ENCODE measurements around the gene SEC63.
"Not testable (repeated sequence)": the region's sequence is repeated elsewhere in the genome, so short reads cannot be mapped to it uniquely, and the experiment has no call there.

The SEC63 gene

DNA sequence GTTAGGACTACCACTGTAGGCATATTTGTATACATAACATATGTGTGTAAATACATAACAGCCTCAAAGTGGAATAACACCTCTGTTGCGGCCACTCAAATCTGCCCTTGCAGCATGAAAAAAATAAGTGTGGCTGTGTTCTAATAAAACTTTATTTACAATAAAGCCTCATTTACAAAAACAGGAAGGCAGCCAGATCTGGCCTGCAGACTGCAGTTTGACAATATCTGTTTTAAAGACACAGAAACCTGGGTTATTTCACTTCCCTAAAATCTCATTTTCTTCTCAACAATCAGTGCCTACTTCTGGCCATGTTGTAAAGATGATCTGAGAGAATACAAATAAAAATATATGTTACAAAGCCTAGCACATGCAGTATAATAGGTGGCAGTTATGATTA is 80.0 kb downstream of the SEC63 start (continued):
- no peak for TF ChIP-seq BACH2 (CRISPR knock-in tag; IDR thresholded peaks at IDR 0.05; ENCODE audit: borderline replicate concordance)
- TF ChIP-seq CSDC2 (CRISPR knock-in tag; IDR thresholded peaks at IDR 0.05): no peak
- TF ChIP-seq ZC3H10 (CRISPR knock-in tag; IDR thresholded peaks at IDR 0.05): no peak

DNA sequence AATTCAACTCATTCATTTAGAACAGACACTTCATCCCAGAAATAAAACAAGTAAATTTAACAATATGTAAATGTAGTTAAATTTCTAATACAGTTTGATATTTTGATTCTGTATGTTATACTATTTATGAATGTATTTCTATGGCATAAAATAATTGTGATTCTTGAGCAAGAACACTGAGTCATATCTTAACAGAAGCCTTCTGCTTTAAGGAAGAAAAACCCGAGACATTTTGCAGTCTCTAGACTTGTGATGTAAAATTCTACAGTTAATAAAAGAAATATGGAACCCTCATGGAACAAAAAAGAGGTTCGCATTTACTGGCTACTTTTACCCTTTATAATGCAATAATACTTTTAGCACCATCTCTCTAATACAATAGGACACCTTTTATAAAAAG is 86.0 kb downstream of the SEC63 start:
- TF ChIP-seq, protein P1, sequence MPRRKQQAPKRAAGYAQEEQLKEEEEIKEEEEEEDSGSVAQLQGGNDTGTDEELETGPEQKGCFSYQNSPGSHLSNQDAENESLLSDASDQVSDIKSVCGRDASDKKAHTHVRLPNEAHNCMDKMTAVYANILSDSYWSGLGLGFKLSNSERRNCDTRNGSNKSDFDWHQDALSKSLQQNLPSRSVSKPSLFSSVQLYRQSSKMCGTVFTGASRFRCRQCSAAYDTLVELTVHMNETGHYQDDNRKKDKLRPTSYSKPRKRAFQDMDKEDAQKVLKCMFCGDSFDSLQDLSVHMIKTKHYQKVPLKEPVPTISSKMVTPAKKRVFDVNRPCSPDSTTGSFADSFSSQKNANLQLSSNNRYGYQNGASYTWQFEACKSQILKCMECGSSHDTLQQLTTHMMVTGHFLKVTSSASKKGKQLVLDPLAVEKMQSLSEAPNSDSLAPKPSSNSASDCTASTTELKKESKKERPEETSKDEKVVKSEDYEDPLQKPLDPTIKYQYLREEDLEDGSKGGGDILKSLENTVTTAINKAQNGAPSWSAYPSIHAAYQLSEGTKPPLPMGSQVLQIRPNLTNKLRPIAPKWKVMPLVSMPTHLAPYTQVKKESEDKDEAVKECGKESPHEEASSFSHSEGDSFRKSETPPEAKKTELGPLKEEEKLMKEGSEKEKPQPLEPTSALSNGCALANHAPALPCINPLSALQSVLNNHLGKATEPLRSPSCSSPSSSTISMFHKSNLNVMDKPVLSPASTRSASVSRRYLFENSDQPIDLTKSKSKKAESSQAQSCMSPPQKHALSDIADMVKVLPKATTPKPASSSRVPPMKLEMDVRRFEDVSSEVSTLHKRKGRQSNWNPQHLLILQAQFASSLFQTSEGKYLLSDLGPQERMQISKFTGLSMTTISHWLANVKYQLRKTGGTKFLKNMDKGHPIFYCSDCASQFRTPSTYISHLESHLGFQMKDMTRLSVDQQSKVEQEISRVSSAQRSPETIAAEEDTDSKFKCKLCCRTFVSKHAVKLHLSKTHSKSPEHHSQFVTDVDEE (CRISPR knock-in tag; IDR thresholded peaks at IDR 0.05): no peak
- TF ChIP-seq OSR1 (CRISPR knock-in tag; IDR thresholded peaks at IDR 0.05) (no peak), ZNF8 (CRISPR knock-in tag; IDR thresholded peaks at IDR 0.05) (no peak), ZNF70 (CRISPR knock-in tag; IDR thresholded peaks at IDR 0.05) (no peak), ESRRG (CRISPR knock-in tag; IDR thresholded peaks at IDR 0.05) (no peak), ISL1 (CRISPR knock-in tag; IDR thresholded peaks at IDR 0.05) (no peak)
- ATAC-seq: no peak

DNA sequence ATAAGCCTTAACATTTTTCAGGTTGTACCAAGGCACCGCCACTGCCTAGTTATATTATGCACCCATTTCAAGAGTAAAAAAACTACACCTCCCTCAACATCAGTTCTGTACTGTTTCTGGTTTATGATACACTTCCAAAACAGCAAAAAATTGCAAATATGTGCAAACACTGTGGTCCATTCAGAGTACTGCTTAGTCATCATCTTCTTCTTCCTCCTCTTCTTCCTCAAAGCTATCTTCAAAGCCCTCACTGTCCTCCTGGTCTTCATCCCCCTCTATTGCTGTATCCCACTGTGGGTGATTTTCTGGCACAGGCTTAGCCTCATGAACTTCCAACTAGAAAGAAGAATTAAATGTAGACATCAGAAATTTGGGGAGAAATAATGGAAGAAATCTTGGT is 86.5 kb downstream of the SEC63 start:
- not testable (repeated sequence) for ATAC-seq

DNA sequence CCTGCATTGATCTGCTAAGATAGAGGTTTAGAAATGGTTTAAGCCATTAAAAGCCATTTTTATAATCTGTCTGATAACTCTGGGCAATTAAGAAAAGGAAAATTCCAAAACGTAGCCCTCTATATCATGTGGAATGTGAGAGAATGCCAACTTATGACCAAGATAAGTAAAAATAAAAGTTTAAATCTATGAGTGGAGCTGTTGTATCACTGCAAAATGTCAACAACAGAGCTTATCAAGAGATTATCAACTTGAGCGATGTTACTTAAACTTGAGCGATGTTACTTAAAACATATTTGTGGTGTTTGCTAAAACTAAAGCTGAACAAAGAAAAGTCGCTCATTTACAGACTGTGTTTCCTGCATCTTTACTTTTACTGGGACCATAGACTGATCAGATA is 87.0 kb downstream of the SEC63 start:
- TF ChIP-seq ISL1 (CRISPR knock-in tag; IDR thresholded peaks at IDR 0.05) (0 out of 2 replicates have a peak, but pooled peaks have one; percentile 12), OSR1 (CRISPR knock-in tag; IDR thresholded peaks at IDR 0.05) (no peak), SNAI2 (CRISPR knock-in tag; IDR thresholded peaks at IDR 0.05) (no peak), BACH2 (CRISPR knock-in tag; IDR thresholded peaks at IDR 0.05; ENCODE audit: borderline replicate concordance) (no peak), ZNF565 (CRISPR knock-in tag; conservative IDR thresholded peaks at IDR 0.05; ENCODE audit: low read depth) (no peak)
- TF ChIP-seq, protein P2, sequence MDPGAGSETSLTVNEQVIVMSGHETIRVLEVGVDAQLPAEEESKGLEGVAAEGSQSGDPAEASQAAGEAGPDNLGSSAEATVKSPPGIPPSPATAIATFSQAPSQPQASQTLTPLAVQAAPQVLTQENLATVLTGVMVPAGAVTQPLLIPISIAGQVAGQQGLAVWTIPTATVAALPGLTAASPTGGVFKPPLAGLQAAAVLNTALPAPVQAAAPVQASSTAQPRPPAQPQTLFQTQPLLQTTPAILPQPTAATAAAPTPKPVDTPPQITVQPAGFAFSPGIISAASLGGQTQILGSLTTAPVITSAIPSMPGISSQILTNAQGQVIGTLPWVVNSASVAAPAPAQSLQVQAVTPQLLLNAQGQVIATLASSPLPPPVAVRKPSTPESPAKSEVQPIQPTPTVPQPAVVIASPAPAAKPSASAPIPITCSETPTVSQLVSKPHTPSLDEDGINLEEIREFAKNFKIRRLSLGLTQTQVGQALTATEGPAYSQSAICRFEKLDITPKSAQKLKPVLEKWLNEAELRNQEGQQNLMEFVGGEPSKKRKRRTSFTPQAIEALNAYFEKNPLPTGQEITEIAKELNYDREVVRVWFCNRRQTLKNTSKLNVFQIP (CRISPR knock-in tag; IDR thresholded peaks at IDR 0.05; ENCODE audit: borderline replicate concordance, low read depth): no peak
- TF ChIP-seq, protein P3, sequence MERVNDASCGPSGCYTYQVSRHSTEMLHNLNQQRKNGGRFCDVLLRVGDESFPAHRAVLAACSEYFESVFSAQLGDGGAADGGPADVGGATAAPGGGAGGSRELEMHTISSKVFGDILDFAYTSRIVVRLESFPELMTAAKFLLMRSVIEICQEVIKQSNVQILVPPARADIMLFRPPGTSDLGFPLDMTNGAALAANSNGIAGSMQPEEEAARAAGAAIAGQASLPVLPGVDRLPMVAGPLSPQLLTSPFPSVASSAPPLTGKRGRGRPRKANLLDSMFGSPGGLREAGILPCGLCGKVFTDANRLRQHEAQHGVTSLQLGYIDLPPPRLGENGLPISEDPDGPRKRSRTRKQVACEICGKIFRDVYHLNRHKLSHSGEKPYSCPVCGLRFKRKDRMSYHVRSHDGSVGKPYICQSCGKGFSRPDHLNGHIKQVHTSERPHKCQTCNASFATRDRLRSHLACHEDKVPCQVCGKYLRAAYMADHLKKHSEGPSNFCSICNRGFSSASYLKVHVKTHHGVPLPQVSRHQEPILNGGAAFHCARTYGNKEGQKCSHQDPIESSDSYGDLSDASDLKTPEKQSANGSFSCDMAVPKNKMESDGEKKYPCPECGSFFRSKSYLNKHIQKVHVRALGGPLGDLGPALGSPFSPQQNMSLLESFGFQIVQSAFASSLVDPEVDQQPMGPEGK (CRISPR knock-in tag; IDR thresholded peaks at IDR 0.05; ENCODE audit: borderline replicate concordance): no peak
- no peak for ATAC-seq

DNA sequence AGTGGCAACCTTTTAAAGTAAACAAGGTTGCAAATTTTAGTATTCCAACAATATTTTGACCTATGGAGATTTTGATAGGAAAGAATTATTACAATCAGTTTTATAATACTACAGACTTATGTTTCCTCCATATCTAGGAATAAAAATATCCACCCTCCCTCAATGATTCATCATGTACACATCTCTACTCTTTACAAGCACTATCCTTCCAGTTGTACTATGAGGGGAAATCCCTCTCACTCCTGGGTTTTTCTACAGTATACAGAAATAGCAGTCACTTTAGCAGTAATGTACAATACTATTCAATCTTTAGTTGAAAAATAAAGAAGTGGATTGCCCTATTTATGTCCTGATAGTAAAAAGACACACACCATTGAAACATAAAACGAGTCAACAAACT is 87.6 kb downstream of the SEC63 start:
- TF ChIP-seq, protein P4, sequence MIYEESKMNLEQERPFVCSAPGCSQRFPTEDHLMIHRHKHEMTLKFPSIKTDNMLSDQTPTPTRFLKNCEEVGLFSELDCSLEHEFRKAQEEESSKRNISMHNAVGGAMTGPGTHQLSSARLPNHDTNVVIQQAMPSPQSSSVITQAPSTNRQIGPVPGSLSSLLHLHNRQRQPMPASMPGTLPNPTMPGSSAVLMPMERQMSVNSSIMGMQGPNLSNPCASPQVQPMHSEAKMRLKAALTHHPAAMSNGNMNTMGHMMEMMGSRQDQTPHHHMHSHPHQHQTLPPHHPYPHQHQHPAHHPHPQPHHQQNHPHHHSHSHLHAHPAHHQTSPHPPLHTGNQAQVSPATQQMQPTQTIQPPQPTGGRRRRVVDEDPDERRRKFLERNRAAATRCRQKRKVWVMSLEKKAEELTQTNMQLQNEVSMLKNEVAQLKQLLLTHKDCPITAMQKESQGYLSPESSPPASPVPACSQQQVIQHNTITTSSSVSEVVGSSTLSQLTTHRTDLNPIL (CRISPR knock-in tag; IDR thresholded peaks at IDR 0.05; ENCODE audit: low read depth): no peak
- TF ChIP-seq TOX (CRISPR knock-in tag; IDR thresholded peaks at IDR 0.05; ENCODE audit: borderline replicate concordance) (no peak), CSDC2 (CRISPR knock-in tag; IDR thresholded peaks at IDR 0.05) (no peak), SNAI2 (CRISPR knock-in tag; IDR thresholded peaks at IDR 0.05) (no peak), ZC3H10 (CRISPR knock-in tag; IDR thresholded peaks at IDR 0.05) (no peak), ZNF565 (CRISPR knock-in tag; conservative IDR thresholded peaks at IDR 0.05; ENCODE audit: low read depth) (no peak), BACH2 (CRISPR knock-in tag; IDR thresholded peaks at IDR 0.05; ENCODE audit: borderline replicate concordance) (no peak), ZNF70 (CRISPR knock-in tag; IDR thresholded peaks at IDR 0.05) (no peak)
- TF ChIP-seq, protein P3 (CRISPR knock-in tag; IDR thresholded peaks at IDR 0.05; ENCODE audit: borderline replicate concordance): no peak
- TF ChIP-seq, protein P1 (CRISPR knock-in tag; IDR thresholded peaks at IDR 0.05): no peak

More for the DNA sequence above, 87.6 kb downstream of the SEC63 start:
- peak; percentile 31; the same call in 1 of the 3 replicates for ATAC-seq

Data from SK-N-SH treated with all-trans-retinoic acid at 6 μM for 48 hours (cell line).